Smooth muscle cell (in vitro differentiated cells): ENCODE results near the gene RNF41. TPM values are rescaled to one million over a fixed set of nuclear protein-coding genes. Genes with fewer than 3 reads are reported as not detected.
A peak's percentile ranks its signal among the peaks of the same experiment; 100 is the strongest.

Source experiments
- DNase-seq: peaks from one replicate; lab custom pipeline; 2025; ENCODE audit not compliant: unreplicated experiment; lab: John Stamatoyannopoulos, UW
- H2AFZ ChIP-seq: fragments of 200-600 bp; sonication (generic); 2 replicates; pipeline ENCODE4 v1.6.0; 2016; ENCODE audit warnings: antibody characterized with exemption, low read depth, mild to moderate bottlenecking
- H3F3A ChIP-seq: fragments of 200-600 bp; sonication (generic); 2 replicates; pipeline ENCODE4 v1.6.0; 2017; ENCODE audit warnings: antibody characterized with exemption, low read depth
- H3K27ac ChIP-seq: fragments of 200-600 bp; sonication (generic); 2 replicates; pipeline ENCODE4 v1.5.1; 2016; ENCODE audit warnings: low read depth, mild to moderate bottlenecking
- H3K27me3 ChIP-seq: fragments of 200-600 bp; sonication (generic); 2 replicates; pipeline ENCODE4 v1.6.1; 2016; ENCODE audit warnings: low read depth, mild to moderate bottlenecking
- H3K36me3 ChIP-seq: fragments of 200-600 bp; sonication (generic); 2 replicates; pipeline ENCODE4 v1.5.1; 2016; ENCODE audit warnings: low read depth
- H3K4me1 ChIP-seq: fragments of 200-600 bp; sonication (generic); 2 replicates; pipeline ENCODE4 v1.5.1; 2016; ENCODE audit warnings: low read depth
- H3K4me2 ChIP-seq: fragments of 200-600 bp; sonication (generic); 2 replicates; pipeline ENCODE4 v1.6.0; 2016; ENCODE audit warnings: mild to moderate bottlenecking
- H3K4me3 ChIP-seq: fragments of 200-600 bp; sonication (generic); 2 replicates; pipeline ENCODE4 v1.5.1; 2016; ENCODE audit warnings: mild to moderate bottlenecking
- H3K79me2 ChIP-seq: fragments of 200-600 bp; sonication (generic); 2 replicates; pipeline ENCODE4 v1.6.0; 2016; ENCODE audit warnings: low read depth, mild to moderate bottlenecking
- H3K9ac ChIP-seq: fragments of 200-600 bp; sonication (generic); 2 replicates; pipeline ENCODE4 v1.6.0; 2016; ENCODE audit warnings: low read depth
- H3K9me3 ChIP-seq: fragments of 200-600 bp; sonication (generic); replicated peaks from 2 replicates; pipeline ENCODE4 v1.5.1; 2016; ENCODE audit warnings: low read depth
- H4K20me1 ChIP-seq: fragments of 200-600 bp; sonication (generic); 2 replicates; pipeline ENCODE4 v1.6.0; 2016; ENCODE audit warnings: low read depth
- CTCF ChIP-seq: fragments of 200-600 bp; sonication (generic); IDR thresholded peaks from 2 replicates; pipeline ENCODE4 v1.5.1; 2017; ENCODE audit warnings: borderline replicate concordance, mild to moderate bottlenecking, antibody characterized with exemption; ENCODE audit not compliant: insufficient read depth, poor library complexity, severe bottlenecking
- WGBS: methylation state at CpG from one replicate; pipeline ENCODE4 v1.1.7; 2016; ENCODE audit warnings: low lambda C conversion rate; 5-methylcytosine and 5-hydroxymethylcytosine counted together
- polyA plus RNA-seq: library from polyadenylated mRNA; unstranded; fragments of >200 nt; fragmentation: Nextera tagmentation; extraction: Ambion mirVana; gene quantifications from 2 replicates; pipeline ENCODE4 v1.2.1, GENCODE V29; 2016
- total RNA-seq: library from RNA; depleted of rRNA; stranded (reverse); fragments of >200 nt; gene quantifications from 2 replicates; pipeline ENCODE4 v1.2.3, GENCODE V29; 2014

RNF41 gene
- total and polyA plus RNA-seq, 2 experiments from 2014 or later = 19.4 to 46.1 TPM

- Histone ChIP-seq H3K36me3 (peaks cover 14% of the 10 kb centered on the region), H3K27me3 (no peaks in the 10 kb centered on the region), H3K4me3 (no peak overlapping the region), H3K9me3 (no peaks in the 10 kb centered on the region), H3K4me2 (no peak overlapping the region), H3K27ac (no peak overlapping the region), H2AFZ (no peak overlapping the region), H3K79me2 (peaks cover 34% of the 10 kb centered on the region), H3F3A (peaks cover 4% of the 10 kb centered on the region), H3K9ac (no peak overlapping the region), H3K4me1 (no peaks in the 10 kb centered on the region), H4K20me1 (peaks cover 11% of the 10 kb centered on the region)
- no peak for TF ChIP-seq CTCF
- DNase-seq = no peak
- 94% methylated on average over 5 of the region's 5 CpGs for WGBS
Measured at GRCh38 chr12:56213878-56214277, 7.8 kb downstream of the RNF41 start.

GRCh38 chr12:56212361-56212760 is 9.4 kb downstream of the RNF41 start:
- Histone ChIP-seq H3F3A (peaks cover 4% of the 10 kb centered on the region), H3K27ac (no peak overlapping the region), H3K9me3 (no peaks in the 10 kb centered on the region), H2AFZ (no peak overlapping the region), H3K4me3 (no peak overlapping the region), H3K27me3 (no peaks in the 10 kb centered on the region), H4K20me1 (peaks cover 3% of the 10 kb centered on the region), H3K79me2 (peaks cover 19% of the 10 kb centered on the region), H3K36me3 (peaks cover 14% of the 10 kb centered on the region), H3K4me1 (no peaks in the 10 kb centered on the region), H3K4me2 (no peak overlapping the region), H3K9ac (no peak overlapping the region)
- no peak for DNase-seq
- WGBS = 92% methylated on average over 1 of the region's 1 CpG
- no peak for TF ChIP-seq CTCF

- no peaks in the 10 kb centered on the region for H3K27me3 ChIP-seq
- 95% methylated on average over 6 of the region's 6 CpGs for WGBS
- no peak for DNase-seq
- no peak overlapping the region for H3K27ac ChIP-seq
- H3K79me2 ChIP-seq = peaks cover 6% of the 10 kb centered on the region
- no peak overlapping the region for H2AFZ ChIP-seq
- no peaks in the 10 kb centered on the region for H3K9me3 ChIP-seq
- no peak overlapping the region for H3K9ac ChIP-seq
- no peak overlapping the region for H3K4me3 ChIP-seq
- peaks cover 21% of the 10 kb centered on the region for H3F3A ChIP-seq
- no peaks in the 10 kb centered on the region for H4K20me1 ChIP-seq
- H3K36me3 ChIP-seq = peaks cover 9% of the 10 kb centered on the region
- no peak overlapping the region for H3K4me2 ChIP-seq
- no peak for TF ChIP-seq CTCF
- no peaks in the 10 kb centered on the region for H3K4me1 ChIP-seq
Measured at GRCh38 chr12:56208006-56208405, 13.7 kb downstream of the RNF41 start.

- no peak for DNase-seq
- no peak overlapping the region for H3K4me3 ChIP-seq
- H3K27ac ChIP-seq = peak overlapping the region; percentile 25
- H4K20me1 ChIP-seq = no peaks in the 10 kb centered on the region
- H3F3A ChIP-seq = peaks cover 21% of the 10 kb centered on the region
- no peak overlapping the region for H3K4me2 ChIP-seq
- H3K79me2 ChIP-seq = no peaks in the 10 kb centered on the region
- no peak overlapping the region for H3K9ac ChIP-seq
- 76% methylated on average over 14 of the region's 14 CpGs for WGBS
- no peaks in the 10 kb centered on the region for H3K9me3 ChIP-seq
- no peaks in the 10 kb centered on the region for H3K4me1 ChIP-seq
- peaks cover 4% of the 10 kb centered on the region for H3K36me3 ChIP-seq
- no peak overlapping the region for H2AFZ ChIP-seq
- no peaks in the 10 kb centered on the region for H3K27me3 ChIP-seq
- TF ChIP-seq CTCF = peak; percentile 45
Measured at GRCh38 chr12:56206452-56207166, 15.1 kb downstream of the RNF41 start.
